GM06990 (cell line): ENCODE results near the gene MYBL2.

Source experiments
- DNase-seq: peaks from one replicate; pipeline ENCODE4 v3.0.0-alpha.2; 2011; ENCODE audit not compliant: insufficient read length; ENCODE audit errors: extremely low read depth
- H3K27me3 ChIP-seq: replicated peaks from 2 replicates; pipeline ENCODE4 v1.6.0; 2011; ENCODE audit warnings: low read length; ENCODE audit not compliant: control insufficient read depth, insufficient read depth
- H3K36me3 ChIP-seq: 2 replicates; pipeline ENCODE4 v1.5.1; 2011; ENCODE audit warnings: low read length; ENCODE audit not compliant: control insufficient read depth, insufficient read depth
- H3K4me3 ChIP-seq: replicated peaks from 2 replicates; pipeline ENCODE4 v1.5.1; 2011; ENCODE audit warnings: low read depth, mild to moderate bottlenecking, control low read depth, low read length
- TF ChIP-seq, protein P1 (sequence below): IDR thresholded peaks from 2 replicates; pipeline ENCODE4 v1.5.1; 2011; ENCODE audit warnings: low read length, control low read depth, mild to moderate bottlenecking, inconsistent platforms; ENCODE audit not compliant: insufficient read depth, poor library complexity, severe bottlenecking

Gene MYBL2

GRCh38 chr20:43749734-43750294 is 82.9 kb downstream of the MYBL2 start:
- Histone ChIP-seq H3K4me3 (no peak overlapping the region), H3K36me3 (no peaks in the 10 kb centered on the region), H3K27me3 (no peaks in the 10 kb centered on the region)
- DNase-seq = peak; percentile 85
- TF ChIP-seq, protein P1, sequence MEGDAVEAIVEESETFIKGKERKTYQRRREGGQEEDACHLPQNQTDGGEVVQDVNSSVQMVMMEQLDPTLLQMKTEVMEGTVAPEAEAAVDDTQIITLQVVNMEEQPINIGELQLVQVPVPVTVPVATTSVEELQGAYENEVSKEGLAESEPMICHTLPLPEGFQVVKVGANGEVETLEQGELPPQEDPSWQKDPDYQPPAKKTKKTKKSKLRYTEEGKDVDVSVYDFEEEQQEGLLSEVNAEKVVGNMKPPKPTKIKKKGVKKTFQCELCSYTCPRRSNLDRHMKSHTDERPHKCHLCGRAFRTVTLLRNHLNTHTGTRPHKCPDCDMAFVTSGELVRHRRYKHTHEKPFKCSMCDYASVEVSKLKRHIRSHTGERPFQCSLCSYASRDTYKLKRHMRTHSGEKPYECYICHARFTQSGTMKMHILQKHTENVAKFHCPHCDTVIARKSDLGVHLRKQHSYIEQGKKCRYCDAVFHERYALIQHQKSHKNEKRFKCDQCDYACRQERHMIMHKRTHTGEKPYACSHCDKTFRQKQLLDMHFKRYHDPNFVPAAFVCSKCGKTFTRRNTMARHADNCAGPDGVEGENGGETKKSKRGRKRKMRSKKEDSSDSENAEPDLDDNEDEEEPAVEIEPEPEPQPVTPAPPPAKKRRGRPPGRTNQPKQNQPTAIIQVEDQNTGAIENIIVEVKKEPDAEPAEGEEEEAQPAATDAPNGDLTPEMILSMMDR = peak; percentile 99

- Histone ChIP-seq H3K4me3 (no peak overlapping the region), H3K36me3 (no peaks in the 10 kb centered on the region), H3K27me3 (no peaks in the 10 kb centered on the region)
- TF ChIP-seq, protein P1 = no peak
- DNase-seq = no peak
These were observed 83.9 kb downstream of the MYBL2 start for GRCh38 chr20:43750774-43751166.

- TF ChIP-seq, protein P1 = no peak
- H3K36me3 ChIP-seq = no peaks in the 10 kb centered on the region
- no peaks in the 10 kb centered on the region for H3K27me3 ChIP-seq
- no peak overlapping the region for H3K4me3 ChIP-seq
- peak; percentile 86 for DNase-seq
These were observed 84.5 kb downstream of the MYBL2 start for GRCh38 chr20:43751167-43752050.

- peak; percentile 63 for DNase-seq
- Histone ChIP-seq H3K4me3 (no peak overlapping the region; the same call in 1 of the 2 replicates), H3K36me3 (no peaks in the 10 kb centered on the region), H3K27me3 (no peaks in the 10 kb centered on the region)
- TF ChIP-seq, protein P1 = no peak
These were observed 85.1 kb downstream of the MYBL2 start for GRCh38 chr20:43752051-43752360.

DNA sequence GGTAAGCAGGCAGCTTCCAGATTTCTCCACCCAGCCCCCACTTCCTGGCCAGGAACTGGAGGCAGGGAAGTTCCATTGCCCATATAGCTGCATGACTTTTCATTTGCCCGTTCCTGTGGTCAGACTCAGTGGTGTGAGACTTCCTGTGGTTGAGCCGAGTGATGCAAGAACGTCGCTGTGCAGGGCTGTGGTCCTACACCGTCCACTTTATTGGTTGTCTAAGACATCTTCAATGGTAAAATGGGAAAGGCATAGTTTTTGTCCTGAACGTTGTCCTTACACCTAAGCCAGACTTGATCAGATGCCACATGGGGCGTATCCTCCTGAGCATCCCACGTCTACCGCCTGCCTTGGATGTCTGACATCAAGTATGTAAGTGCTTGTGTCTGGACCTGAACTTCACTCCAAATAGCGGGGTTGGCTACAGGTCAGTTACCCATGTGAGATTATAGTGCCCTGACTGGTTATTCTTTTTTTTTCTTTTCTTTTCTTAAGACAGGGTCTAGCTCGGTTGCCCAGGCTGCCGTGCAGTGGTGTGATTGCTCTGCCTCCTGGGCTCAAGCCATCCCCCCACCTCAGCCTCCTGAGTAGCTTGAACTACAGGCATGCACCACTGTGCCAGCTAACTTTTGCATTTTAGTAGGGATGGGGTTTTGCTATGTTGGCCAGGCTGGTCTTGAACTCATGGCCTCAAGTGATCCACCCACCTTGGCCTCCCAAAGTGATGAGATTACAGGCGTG is 85.8 kb downstream of the MYBL2 start:
- DNase-seq = peak; percentile 78

More for the DNA sequence above, 85.8 kb downstream of the MYBL2 start:
- Histone ChIP-seq H3K36me3 (no peaks in the 10 kb centered on the region), H3K4me3 (peak overlapping the region; percentile 10; the same call in 1 of the 2 replicates), H3K27me3 (no peaks in the 10 kb centered on the region)
- TF ChIP-seq, protein P1 = no peak
